BLaER1 treated with 17β-estradiol and CSF1 and Interleukin-3, amounts not matched to agents 10 nM and 100 nM (cell line): ENCODE results near the gene EHBP1L1.

ENCODE experiments used
- H3K27ac ChIP-seq, 11 experiments: shearing (Covaris generic); formaldehyde crosslinking; 2 replicates each; pipeline ENCODE4 v1.8.1; 2022
- H3K27me3 ChIP-seq, 11 experiments: shearing (Covaris generic); formaldehyde crosslinking; 2 replicates each; pipeline ENCODE4 v1.8.1; 2022
- H3K36me3 ChIP-seq, 11 experiments: shearing (Covaris generic); formaldehyde crosslinking; 2 replicates each; pipeline ENCODE4 v1.8.1; 2022
- H3K4me1 ChIP-seq, 10 experiments: shearing (Covaris generic); formaldehyde crosslinking; 2 replicates each; pipeline ENCODE4 v1.8.1; 2022
- H3K4me2 ChIP-seq, 11 experiments: shearing (Covaris generic); formaldehyde crosslinking; 2 replicates each; pipeline ENCODE4 v1.8.1; 2022
- H3K4me3 ChIP-seq, 10 experiments: shearing (Covaris generic); formaldehyde crosslinking; 2 replicates each; pipeline ENCODE4 v1.8.1; 2022
- H3K9ac ChIP-seq, 11 experiments: shearing (Covaris generic); formaldehyde crosslinking; 2 replicates each; pipeline ENCODE4 v1.8.1; 2022
- H3K9me3 ChIP-seq, 11 experiments: shearing (Covaris generic); formaldehyde crosslinking; replicated peaks in 1 of 11; 2 replicates each; pipeline ENCODE4 v1.8.1; 2022
- H4K20me1 ChIP-seq, 11 experiments: shearing (Covaris generic); formaldehyde crosslinking; 2 replicates each; pipeline ENCODE4 v1.8.1; 2022
- Cebpa-rat ChIP-seq, 11 experiments: shearing (Covaris generic); IDR thresholded peaks; 2 replicates each; pipeline ENCODE4 v1.8.1; 2022

Gene EHBP1L1

GRCh38 chr11:65576232-65576866 lies 496 bp downstream of the EHBP1L1 start:
- no peak for TF ChIP-seq Cebpa-rat (IDR thresholded peaks at IDR 0.05)
- H3K4me2 ChIP-seq = peak overlapping the region; percentile 93 to 100 (median 99)
- H3K4me3 ChIP-seq = peak overlapping the region; percentile 75 to 97 (median 92)
- H3K9me3 ChIP-seq = no peaks in the 10 kb centered on the region
- H3K9ac ChIP-seq = peak overlapping the region; percentile 83 to 95 (median 90)
- peaks cover 47 to 63% (median 60%) of the 10 kb centered on the region in 10 experiments for H3K4me1 ChIP-seq
- peaks cover 29 to 70% (median 48%) of the 10 kb centered on the region in 11 experiments; a peak in 21 of 22 replicates for H4K20me1 ChIP-seq
- H3K27me3 ChIP-seq = no peaks in the 10 kb centered on the region
- H3K36me3 ChIP-seq = peaks cover 22 to 41% (median 35%) of the 10 kb centered on the region in 11 experiments
- peak overlapping the region; percentile 74 to 92 (median 87) for H3K27ac ChIP-seq

- Histone ChIP-seq H4K20me1 (peaks cover 21 to 71% (median 50%) of the 10 kb centered on the region in 11 experiments; a peak in 21 of 22 replicates), H3K4me1 (peaks cover 47 to 62% (median 53%) of the 10 kb centered on the region in 10 experiments), H3K4me2 (peak overlapping the region; percentile 93 to 100 (median 99)), H3K9me3 (no peaks in the 10 kb centered on the region), H3K27me3 (no peaks in the 10 kb centered on the region), H3K36me3 (peaks cover 30 to 46% (median 42%) of the 10 kb centered on the region in 11 experiments), H3K9ac (peak overlapping the region; percentile 83 to 95 (median 90)), H3K27ac (peak overlapping the region; percentile 74 to 92 (median 87)), H3K4me3 (peak overlapping the region; percentile 75 to 97 (median 92))
- no peak for TF ChIP-seq Cebpa-rat (IDR thresholded peaks at IDR 0.05)
These were observed 1.3 kb downstream of the EHBP1L1 start for GRCh38 chr11:65576867-65577755.

GRCh38 chr11:65577756-65578109 lies 1.9 kb downstream of the EHBP1L1 start:
- Histone ChIP-seq H3K27me3 (no peaks in the 10 kb centered on the region), H3K4me2 (peak overlapping the region; percentile 93 to 100 (median 99)), H3K36me3 (peaks cover 36 to 53% (median 48%) of the 10 kb centered on the region in 11 experiments), H3K9ac (peak overlapping the region; percentile 83 to 95 (median 90)), H3K4me1 (peaks cover 48 to 68% (median 54%) of the 10 kb centered on the region in 10 experiments), H3K27ac (peak overlapping the region; percentile 33 to 92 (median 87); a peak in 21 of 22 replicates), H3K4me3 (peak overlapping the region; percentile 75 to 97 (median 92); a peak in 19 of 20 replicates), H3K9me3 (no peaks in the 10 kb centered on the region), H4K20me1 (peaks cover 19 to 73% (median 50%) of the 10 kb centered on the region in 11 experiments; a peak in 21 of 22 replicates)
- no peak for TF ChIP-seq Cebpa-rat (IDR thresholded peaks at IDR 0.05)

- H3K36me3 ChIP-seq = peaks cover 40 to 57% (median 52%) of the 10 kb centered on the region in 11 experiments
- H3K4me2 ChIP-seq = peak overlapping the region; percentile 93 to 100 (median 99)
- no peaks in the 10 kb centered on the region for H3K27me3 ChIP-seq
- peak overlapping the region in 9 of 10 experiments; percentile 75 to 97 (median 92); a peak in 17 of 20 replicates for H3K4me3 ChIP-seq
- H3K9me3 ChIP-seq = no peaks in the 10 kb centered on the region
- peaks cover 47 to 71% (median 52%) of the 10 kb centered on the region in 10 experiments for H3K4me1 ChIP-seq
- peak overlapping the region; percentile 33 to 92 (median 87); a peak in 21 of 22 replicates for H3K27ac ChIP-seq
- H4K20me1 ChIP-seq = peaks cover 15 to 73% (median 46%) of the 10 kb centered on the region in 11 experiments; a peak in 21 of 22 replicates
- TF ChIP-seq Cebpa-rat (IDR thresholded peaks at IDR 0.05) = no peak
- peak overlapping the region; percentile 83 to 95 (median 90) for H3K9ac ChIP-seq
These were observed 2.3 kb downstream of the EHBP1L1 start for GRCh38 chr11:65578134-65578533.

GRCh38 chr11:65578667-65579066 lies 2.8 kb downstream of the EHBP1L1 start:
- Histone ChIP-seq H3K9ac (peak overlapping the region; percentile 83 to 95 (median 90); a peak in 20 of 22 replicates), H3K4me1 (peaks cover 42 to 70% (median 47%) of the 10 kb centered on the region in 10 experiments), H3K4me3 (peak overlapping the region in 2 of 10 experiments; percentile 93; a peak in 3 of 20 replicates), H4K20me1 (peaks cover 10 to 73% (median 41%) of the 10 kb centered on the region in 11 experiments; a peak in 21 of 22 replicates), H3K9me3 (no peaks in the 10 kb centered on the region), H3K27ac (peak overlapping the region in 10 of 11 experiments; percentile 74 to 92 (median 87); a peak in 19 of 22 replicates), H3K27me3 (no peaks in the 10 kb centered on the region), H3K36me3 (peaks cover 45 to 59% (median 56%) of the 10 kb centered on the region in 11 experiments), H3K4me2 (peak overlapping the region; percentile 93 to 100 (median 99); a peak in 20 of 22 replicates)
- no peak for TF ChIP-seq Cebpa-rat (IDR thresholded peaks at IDR 0.05)

GRCh38 chr11:65579291-65579690 lies 3.4 kb downstream of the EHBP1L1 start:
- peak overlapping the region in 8 of 11 experiments; percentile 13 to 95 (median 91); a peak in 10 of 22 replicates for H3K9ac ChIP-seq
- H4K20me1 ChIP-seq = peaks cover 7 to 76% (median 37%) of the 10 kb centered on the region in 11 experiments; a peak in 17 of 22 replicates
- no peaks in the 10 kb centered on the region for H3K9me3 ChIP-seq
- no peaks in the 10 kb centered on the region for H3K27me3 ChIP-seq
- peak overlapping the region in 4 of 11 experiments; percentile 97 to 99 (median 98); a peak in 5 of 22 replicates for H3K4me2 ChIP-seq
- peaks cover 52 to 65% (median 61%) of the 10 kb centered on the region in 11 experiments for H3K36me3 ChIP-seq
- H3K4me3 ChIP-seq = no peak overlapping the region
- H3K27ac ChIP-seq = peak overlapping the region in 2 of 11 experiments; percentile 88 to 91; a peak in 4 of 22 replicates
- H3K4me1 ChIP-seq = peaks cover 39 to 72% (median 44%) of the 10 kb centered on the region in 10 experiments
- no peak for TF ChIP-seq Cebpa-rat (IDR thresholded peaks at IDR 0.05)

GRCh38 chr11:65580031-65580692 lies 4.3 kb downstream of the EHBP1L1 start:
- Histone ChIP-seq H3K4me3 (no peak overlapping the region), H3K9me3 (no peaks in the 10 kb centered on the region), H3K4me1 (peaks cover 32 to 71% (median 38%) of the 10 kb centered on the region in 10 experiments), H3K27ac (peak overlapping the region in 5 of 11 experiments; percentile 13 to 41 (median 38); a peak in 7 of 22 replicates), H3K4me2 (no peak overlapping the region), H3K9ac (peak overlapping the region in 9 of 11 experiments; percentile 6 to 60 (median 32); a peak in 14 of 22 replicates), H4K20me1 (peaks cover 7 to 84% (median 31%) of the 10 kb centered on the region in 11 experiments; a peak in 17 of 22 replicates), H3K27me3 (no peaks in the 10 kb centered on the region), H3K36me3 (peaks cover 60 to 74% (median 69%) of the 10 kb centered on the region in 11 experiments)
- TF ChIP-seq Cebpa-rat (IDR thresholded peaks at IDR 0.05) = no peak

DNA sequence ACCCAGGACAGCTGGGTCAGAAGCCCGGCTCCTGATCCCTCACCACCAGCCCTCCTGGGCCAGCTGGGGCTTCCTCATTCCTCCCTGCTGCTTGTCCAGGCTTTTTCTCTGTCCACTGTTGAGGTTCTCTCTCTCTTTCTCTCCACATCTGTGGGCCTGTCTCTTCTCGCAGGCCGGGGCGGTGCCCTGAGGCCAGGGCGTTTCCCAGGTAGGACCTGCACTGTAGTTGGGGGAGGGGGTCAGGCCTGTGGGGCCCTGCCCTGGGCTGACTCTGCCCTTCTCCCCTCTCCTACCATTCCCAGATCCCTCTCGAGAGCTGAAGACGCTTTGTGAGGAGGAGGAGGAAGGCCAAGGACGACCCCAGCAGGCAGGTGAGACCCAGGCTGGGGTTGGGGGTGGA lies 4.9 kb downstream of the EHBP1L1 start:
- Histone ChIP-seq H3K4me1 (peaks cover 30 to 74% (median 38%) of the 10 kb centered on the region in 10 experiments), H4K20me1 (peaks cover 7 to 90% (median 29%) of the 10 kb centered on the region in 11 experiments; a peak in 17 of 22 replicates), H3K9ac (peak overlapping the region; percentile 6 to 60 (median 32); a peak in 14 of 22 replicates), H3K27ac (peak overlapping the region in 8 of 11 experiments; percentile 11 to 41 (median 28); a peak in 11 of 22 replicates), H3K9me3 (no peaks in the 10 kb centered on the region), H3K4me3 (no peak overlapping the region), H3K27me3 (no peaks in the 10 kb centered on the region), H3K36me3 (peaks cover 66 to 80% (median 75%) of the 10 kb centered on the region in 11 experiments), H3K4me2 (no peak overlapping the region)
- no peak for TF ChIP-seq Cebpa-rat (IDR thresholded peaks at IDR 0.05)
